SK-N-SH treated with all-trans-retinoic acid at 6 μM for 48 hours (cell line): ENCODE measurements around the gene PPM1B.

Experiments used
- ATAC-seq: fragments of 200-7000 bp; cut with Tn5 transposase; 3 replicates; pipeline ENCODE4 v1.9.1; 2020; ENCODE audit warnings: mild to moderate bottlenecking, moderate library complexity
- BACH2 ChIP-seq: fragments of 250-450 bp; sonication (Bioruptor Pico); IDR thresholded peaks from 2 replicates; pipeline ENCODE4 v1.9.0; 2021; ENCODE audit warnings: mild to moderate bottlenecking, borderline replicate concordance
- CSDC2 ChIP-seq: fragments of 250-450 bp; sonication (Bioruptor Pico); IDR thresholded peaks from 2 replicates; pipeline ENCODE4 v1.5.0; 2020; ENCODE audit warnings: mild to moderate bottlenecking, moderate library complexity
- ESRRG ChIP-seq: fragments of 250-450 bp; sonication (Bioruptor Pico); IDR thresholded peaks from 2 replicates; pipeline ENCODE4 v1.6.1; 2021; ENCODE audit warnings: mild to moderate bottlenecking
- GLIS3 ChIP-seq: fragments of 250-450 bp; sonication (Bioruptor Pico); IDR thresholded peaks from 2 replicates; pipeline ENCODE4 v1.5.0; 2020; ENCODE audit warnings: mild to moderate bottlenecking, moderate library complexity
- ISL1 ChIP-seq: fragments of 250-450 bp; sonication (Bioruptor Pico); IDR thresholded peaks from 2 replicates; pipeline ENCODE4 v2.1.2; 2022; ENCODE audit warnings: mild to moderate bottlenecking, moderate library complexity
- OSR1 ChIP-seq: fragments of 250-450 bp; sonication (Bioruptor Pico); IDR thresholded peaks from 2 replicates; pipeline ENCODE4 v1.8.0; 2022; ENCODE audit warnings: moderate library complexity, mild to moderate bottlenecking, inconsistent platforms
- PPARA ChIP-seq: fragments of 250-450 bp; sonication (Bioruptor Pico); IDR thresholded peaks from 2 replicates; pipeline ENCODE4 v1.5.0; 2020; ENCODE audit warnings: mild to moderate bottlenecking, borderline replicate concordance
- RARB ChIP-seq: fragments of 250-450 bp; sonication (Bioruptor Pico); IDR thresholded peaks from 2 replicates; pipeline ENCODE4 v1.8.0; 2021; ENCODE audit warnings: mild to moderate bottlenecking, moderate library complexity
- SNAI2 ChIP-seq: fragments of 250-450 bp; sonication (Bioruptor Pico); IDR thresholded peaks from 2 replicates; pipeline ENCODE4 v1.5.0; 2020; ENCODE audit warnings: mild to moderate bottlenecking, moderate library complexity
- TCF4 ChIP-seq: fragments of 250-450 bp; sonication (Bioruptor Pico); IDR thresholded peaks from 2 replicates; pipeline ENCODE4 v1.8.0; 2021; ENCODE audit warnings: mild to moderate bottlenecking, moderate library complexity, borderline replicate concordance
- TOX ChIP-seq: fragments of 250-450 bp; sonication (Bioruptor Pico); IDR thresholded peaks from 2 replicates; pipeline ENCODE4 v1.8.0; 2021; ENCODE audit warnings: mild to moderate bottlenecking, moderate library complexity, borderline replicate concordance
- ZC3H10 ChIP-seq: fragments of 250-450 bp; sonication (Bioruptor Pico); IDR thresholded peaks from 2 replicates; pipeline ENCODE4 v1.5.1; 2021; ENCODE audit warnings: mild to moderate bottlenecking, moderate library complexity
- ZFP3 ChIP-seq: fragments of 250-450 bp; sonication (Bioruptor Pico); IDR thresholded peaks from 2 replicates; pipeline ENCODE4 v1.5.0; 2020; ENCODE audit warnings: mild to moderate bottlenecking, moderate library complexity
- ZFP30 ChIP-seq: fragments of 450-650 bp; formaldehyde crosslinking; IDR thresholded peaks from 2 replicates; pipeline ENCODE4 v1.5.0; 2022; ENCODE audit warnings: mild to moderate bottlenecking, moderate library complexity
- ZNF565 ChIP-seq: fragments of 450-650 bp; formaldehyde crosslinking; conservative IDR thresholded peaks from 2 replicates; pipeline ENCODE4 v1.5.0; 2020; ENCODE audit warnings: low read depth, mild to moderate bottlenecking, moderate library complexity
- ZNF70 ChIP-seq: fragments of 450-650 bp; formaldehyde crosslinking; IDR thresholded peaks from 2 replicates; pipeline ENCODE4 v1.5.0; 2020; ENCODE audit warnings: mild to moderate bottlenecking, moderate library complexity
- ZNF8 ChIP-seq: fragments of 450-650 bp; formaldehyde crosslinking; IDR thresholded peaks from 2 replicates; pipeline ENCODE4 v1.5.0; 2020; ENCODE audit warnings: mild to moderate bottlenecking, moderate library complexity
- TF ChIP-seq, protein P1 (sequence below): fragments of 250-450 bp; sonication (Bioruptor Pico); IDR thresholded peaks from 2 replicates; pipeline ENCODE4 v1.8.0; 2021; ENCODE audit warnings: low read depth, mild to moderate bottlenecking, moderate library complexity, borderline replicate concordance
- TF ChIP-seq, protein P2 (sequence below): fragments of 250-450 bp; sonication (Bioruptor Pico); IDR thresholded peaks from 2 replicates; pipeline ENCODE4 v1.8.0; 2020; ENCODE audit warnings: mild to moderate bottlenecking, moderate library complexity, borderline replicate concordance
- TF ChIP-seq, protein P3 (sequence below): fragments of 250-450 bp; sonication (Bioruptor Pico); IDR thresholded peaks from 2 replicates; pipeline ENCODE4 v1.5.1; 2020; ENCODE audit warnings: low read depth, mild to moderate bottlenecking, moderate library complexity
- TF ChIP-seq, protein P4 (sequence below): fragments of 250-450 bp; sonication (Bioruptor Pico); IDR thresholded peaks from 2 replicates; pipeline ENCODE4 v1.5.1; 2021; ENCODE audit warnings: mild to moderate bottlenecking, moderate library complexity

The PPM1B gene

DNA sequence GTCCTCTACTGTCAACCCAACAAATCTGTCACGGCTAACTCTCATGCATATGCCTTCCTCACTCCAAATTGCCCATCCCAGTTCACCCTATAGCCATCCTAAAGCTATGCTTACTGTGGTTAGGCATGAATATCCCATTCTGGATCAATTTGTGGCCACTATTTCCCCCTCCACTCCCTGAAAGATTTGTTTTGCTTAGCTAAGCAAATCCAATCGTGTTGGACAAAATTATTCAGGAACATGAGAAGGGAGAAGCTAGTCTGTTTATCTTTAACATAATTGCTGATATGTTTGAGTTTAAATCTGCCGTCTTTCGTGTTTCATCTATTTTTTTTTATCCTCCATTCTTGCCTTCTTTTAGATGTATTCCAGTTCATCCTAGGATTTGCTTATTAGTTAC is 43.6 kb downstream of the PPM1B start (continued):
- TF ChIP-seq ISL1 (CRISPR knock-in tag), result no peak
- no peak for TF ChIP-seq GLIS3 (CRISPR knock-in tag)

DNA sequence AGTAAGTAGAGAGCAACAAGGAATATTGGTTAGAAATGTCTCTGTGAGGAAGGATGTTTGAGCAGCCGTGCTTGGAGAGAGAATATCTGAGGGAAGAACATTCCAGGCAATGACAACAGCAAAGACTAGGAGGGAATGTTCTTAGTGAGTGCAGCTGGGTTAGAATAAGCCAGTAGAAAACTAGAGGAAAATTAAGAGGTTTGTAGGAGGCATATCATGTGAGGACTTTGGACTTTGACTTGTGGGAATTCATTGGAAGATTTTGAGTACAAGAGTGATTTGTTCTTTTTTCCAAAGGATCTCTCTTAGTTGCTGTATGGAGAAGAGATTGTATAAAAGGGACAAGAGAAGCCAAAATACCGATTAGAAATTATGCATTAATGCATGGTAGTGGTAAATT is 47.2 kb downstream of the PPM1B start:
- ATAC-seq, result no peak
- TF ChIP-seq ZFP3 (no peak), BACH2 (CRISPR knock-in tag) (no peak)
- TF ChIP-seq, protein P1, sequence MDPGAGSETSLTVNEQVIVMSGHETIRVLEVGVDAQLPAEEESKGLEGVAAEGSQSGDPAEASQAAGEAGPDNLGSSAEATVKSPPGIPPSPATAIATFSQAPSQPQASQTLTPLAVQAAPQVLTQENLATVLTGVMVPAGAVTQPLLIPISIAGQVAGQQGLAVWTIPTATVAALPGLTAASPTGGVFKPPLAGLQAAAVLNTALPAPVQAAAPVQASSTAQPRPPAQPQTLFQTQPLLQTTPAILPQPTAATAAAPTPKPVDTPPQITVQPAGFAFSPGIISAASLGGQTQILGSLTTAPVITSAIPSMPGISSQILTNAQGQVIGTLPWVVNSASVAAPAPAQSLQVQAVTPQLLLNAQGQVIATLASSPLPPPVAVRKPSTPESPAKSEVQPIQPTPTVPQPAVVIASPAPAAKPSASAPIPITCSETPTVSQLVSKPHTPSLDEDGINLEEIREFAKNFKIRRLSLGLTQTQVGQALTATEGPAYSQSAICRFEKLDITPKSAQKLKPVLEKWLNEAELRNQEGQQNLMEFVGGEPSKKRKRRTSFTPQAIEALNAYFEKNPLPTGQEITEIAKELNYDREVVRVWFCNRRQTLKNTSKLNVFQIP (CRISPR knock-in tag), result no peak

DNA sequence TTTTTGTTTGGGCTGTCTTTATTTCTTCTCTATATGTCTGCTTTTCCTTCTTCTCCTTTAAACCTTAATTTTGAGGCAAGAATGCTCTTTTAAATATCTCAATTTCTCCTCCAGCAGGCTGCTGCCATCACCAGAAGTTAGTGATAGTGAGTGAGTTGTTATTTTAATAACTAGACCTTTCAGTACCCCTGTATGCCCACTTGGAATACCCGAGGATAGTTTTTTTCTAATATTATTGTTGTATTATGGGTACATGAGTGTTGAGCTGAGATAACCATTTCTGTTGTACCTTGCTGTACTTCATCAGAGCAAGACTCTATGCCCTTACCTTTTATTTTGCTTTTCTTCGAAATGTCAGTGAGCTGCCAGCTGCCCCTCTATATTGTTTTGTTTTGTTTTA is 50.1 kb downstream of the PPM1B start:
- TF ChIP-seq, protein P1 (CRISPR knock-in tag), result no peak
- TF ChIP-seq ZC3H10 (CRISPR knock-in tag), result no peak
- TF ChIP-seq, protein P2, sequence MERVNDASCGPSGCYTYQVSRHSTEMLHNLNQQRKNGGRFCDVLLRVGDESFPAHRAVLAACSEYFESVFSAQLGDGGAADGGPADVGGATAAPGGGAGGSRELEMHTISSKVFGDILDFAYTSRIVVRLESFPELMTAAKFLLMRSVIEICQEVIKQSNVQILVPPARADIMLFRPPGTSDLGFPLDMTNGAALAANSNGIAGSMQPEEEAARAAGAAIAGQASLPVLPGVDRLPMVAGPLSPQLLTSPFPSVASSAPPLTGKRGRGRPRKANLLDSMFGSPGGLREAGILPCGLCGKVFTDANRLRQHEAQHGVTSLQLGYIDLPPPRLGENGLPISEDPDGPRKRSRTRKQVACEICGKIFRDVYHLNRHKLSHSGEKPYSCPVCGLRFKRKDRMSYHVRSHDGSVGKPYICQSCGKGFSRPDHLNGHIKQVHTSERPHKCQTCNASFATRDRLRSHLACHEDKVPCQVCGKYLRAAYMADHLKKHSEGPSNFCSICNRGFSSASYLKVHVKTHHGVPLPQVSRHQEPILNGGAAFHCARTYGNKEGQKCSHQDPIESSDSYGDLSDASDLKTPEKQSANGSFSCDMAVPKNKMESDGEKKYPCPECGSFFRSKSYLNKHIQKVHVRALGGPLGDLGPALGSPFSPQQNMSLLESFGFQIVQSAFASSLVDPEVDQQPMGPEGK (CRISPR knock-in tag), result no peak
- no peak for TF ChIP-seq ZNF70
- no peak for TF ChIP-seq TOX (CRISPR knock-in tag)
- no peak for TF ChIP-seq ISL1 (CRISPR knock-in tag)
- no peak for TF ChIP-seq ZNF565
- TF ChIP-seq PPARA (CRISPR knock-in tag), result no peak
- TF ChIP-seq CSDC2 (CRISPR knock-in tag), result no peak
- TF ChIP-seq, protein P3, sequence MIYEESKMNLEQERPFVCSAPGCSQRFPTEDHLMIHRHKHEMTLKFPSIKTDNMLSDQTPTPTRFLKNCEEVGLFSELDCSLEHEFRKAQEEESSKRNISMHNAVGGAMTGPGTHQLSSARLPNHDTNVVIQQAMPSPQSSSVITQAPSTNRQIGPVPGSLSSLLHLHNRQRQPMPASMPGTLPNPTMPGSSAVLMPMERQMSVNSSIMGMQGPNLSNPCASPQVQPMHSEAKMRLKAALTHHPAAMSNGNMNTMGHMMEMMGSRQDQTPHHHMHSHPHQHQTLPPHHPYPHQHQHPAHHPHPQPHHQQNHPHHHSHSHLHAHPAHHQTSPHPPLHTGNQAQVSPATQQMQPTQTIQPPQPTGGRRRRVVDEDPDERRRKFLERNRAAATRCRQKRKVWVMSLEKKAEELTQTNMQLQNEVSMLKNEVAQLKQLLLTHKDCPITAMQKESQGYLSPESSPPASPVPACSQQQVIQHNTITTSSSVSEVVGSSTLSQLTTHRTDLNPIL, result no peak
- no peak for TF ChIP-seq ESRRG (CRISPR knock-in tag)
- no peak for TF ChIP-seq TCF4 (CRISPR knock-in tag)
- TF ChIP-seq BACH2 (CRISPR knock-in tag), result no peak
- TF ChIP-seq OSR1 (CRISPR knock-in tag), result no peak
- ATAC-seq, result no peak

DNA sequence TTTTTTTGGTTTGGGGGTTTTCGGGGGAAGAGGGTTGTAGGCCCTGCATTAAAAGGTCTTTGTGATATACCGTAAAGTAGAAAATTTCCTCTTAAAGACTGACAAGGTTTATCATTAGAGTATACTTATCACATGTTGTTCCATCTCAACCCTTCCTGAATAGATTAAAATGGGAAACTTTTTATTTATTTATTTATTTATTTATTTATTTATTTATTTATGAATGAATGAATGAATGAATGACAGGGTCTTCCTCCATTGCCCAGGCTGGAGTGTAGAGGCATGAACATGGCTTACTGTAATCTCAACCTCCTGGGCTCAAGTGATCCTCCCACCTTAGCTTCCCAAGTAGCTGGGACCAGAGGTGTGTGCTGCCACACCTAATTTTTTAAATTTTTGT is 58.1 kb downstream of the PPM1B start:
- TF ChIP-seq ZFP3 (no peak), ZC3H10 (CRISPR knock-in tag) (no peak), ESRRG (CRISPR knock-in tag) (no peak), TCF4 (CRISPR knock-in tag) (no peak), ZNF8 (CRISPR knock-in tag) (no peak), PPARA (CRISPR knock-in tag) (no peak), CSDC2 (CRISPR knock-in tag) (no peak), GLIS3 (CRISPR knock-in tag) (no peak), BACH2 (CRISPR knock-in tag) (no peak), OSR1 (CRISPR knock-in tag) (no peak), ZFP30 (CRISPR knock-in tag) (no peak), ZNF565 (no peak), SNAI2 (CRISPR knock-in tag) (no peak), RARB (CRISPR knock-in tag) (no peak)
- TF ChIP-seq, protein P3, result no peak
- TF ChIP-seq, protein P1 (CRISPR knock-in tag), result no peak
- TF ChIP-seq, protein P2 (CRISPR knock-in tag), result no peak
- TF ChIP-seq, protein P4, sequence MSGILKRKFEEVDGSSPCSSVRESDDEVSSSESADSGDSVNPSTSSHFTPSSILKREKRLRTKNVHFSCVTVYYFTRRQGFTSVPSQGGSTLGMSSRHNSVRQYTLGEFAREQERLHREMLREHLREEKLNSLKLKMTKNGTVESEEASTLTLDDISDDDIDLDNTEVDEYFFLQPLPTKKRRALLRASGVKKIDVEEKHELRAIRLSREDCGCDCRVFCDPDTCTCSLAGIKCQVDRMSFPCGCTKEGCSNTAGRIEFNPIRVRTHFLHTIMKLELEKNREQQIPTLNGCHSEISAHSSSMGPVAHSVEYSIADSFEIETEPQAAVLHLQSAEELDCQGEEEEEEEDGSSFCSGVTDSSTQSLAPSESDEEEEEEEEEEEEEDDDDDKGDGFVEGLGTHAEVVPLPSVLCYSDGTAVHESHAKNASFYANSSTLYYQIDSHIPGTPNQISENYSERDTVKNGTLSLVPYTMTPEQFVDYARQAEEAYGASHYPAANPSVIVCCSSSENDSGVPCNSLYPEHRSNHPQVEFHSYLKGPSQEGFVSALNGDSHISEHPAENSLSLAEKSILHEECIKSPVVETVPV (CRISPR knock-in tag), result no peak
- no peak for ATAC-seq
